Stomach (tissue), 9 donors: Measurements from ENCODE around the gene AMER3. TPM values are rescaled to one million over a fixed set of nuclear protein-coding genes. Genes with fewer than 3 reads are reported as not detected.
A peak's percentile ranks its signal among the peaks of the same experiment; 100 is the strongest.

Experiments used
- DNase-seq, 2 donors: peaks; one replicate each; pipeline versions ENCODE4 v3.0.0 to v3.0.0-alpha.2; 2013 to 2019
- H3K27ac ChIP-seq, 5 donors: fragments of 200-600 bp in 4 of 5; sonication (generic) in 4 of 5; one replicate each; pipeline ENCODE4 v1.5.1; 2013 to 2019; ENCODE audit warnings: mild to moderate bottlenecking in 1 of 5, moderate library complexity in 1 of 5
- H3K27me3 ChIP-seq, 3 donors: fragments of 200-600 bp; sonication (generic); one replicate each; pipeline ENCODE4 v1.5.1; 2017 to 2019; ENCODE audit warnings: mixed run types in 1 of 3
- H3K36me3 ChIP-seq, 4 donors: fragments of 200-600 bp; sonication (generic); 1 replicate in 3 of 4; 2 replicates in 1 of 4; pipeline ENCODE4 v1.5.1; 2016 to 2019
- H3K4me1 ChIP-seq, 4 donors: fragments of 200-600 bp; sonication (generic); one replicate each; pipeline ENCODE4 v1.5.1; 2016 to 2019
- H3K4me3 ChIP-seq, 4 donors: fragments of 200-600 bp; sonication (generic) in 3 of 4; one replicate each; pipeline ENCODE4 v1.5.1; 2016 to 2019; ENCODE audit warnings: mild to moderate bottlenecking in 1 of 4
- H3K9me3 ChIP-seq, 4 donors: fragments of 200-600 bp; sonication (generic); one replicate each; pipeline ENCODE4 v1.5.1; 2016 to 2019
- CTCF ChIP-seq, 7 experiments: fragments of 450-650 bp in 4 of 7; fragments of 200-600 bp in 3 of 7; sonication (generic) in 3 of 7; IDR thresholded peaks; one replicate each; pipeline ENCODE4 v1.5.1; 2016 to 2019; ENCODE audit warnings: antibody characterized with exemption in 7 of 7, control low read depth in 2 of 7, mild to moderate bottlenecking in 1 of 7
- EP300 ChIP-seq: sonication (generic); formaldehyde crosslinking; IDR thresholded peaks from one replicate; pipeline ENCODE4 v1.6.1; 2017; ENCODE audit warnings: antibody characterized with exemption
- POLR2A ChIP-seq, 4 donors: fragments of 450-650 bp; IDR thresholded peaks; one replicate each; pipeline ENCODE4 v1.6.1; 2016; ENCODE audit warnings: antibody characterized with exemption in 4 of 4, control low read depth in 2 of 4, mild to moderate bottlenecking in 1 of 4, moderate library complexity in 1 of 4
- POLR2AphosphoS5 ChIP-seq, 3 donors: sonication (generic); formaldehyde crosslinking; IDR thresholded peaks; one replicate each; pipeline ENCODE4 v1.6.1; 2016; ENCODE audit warnings: antibody characterized with exemption in 3 of 3
- WGBS, 5 donors: extraction: QIAGEN DNeasy Blood & Tissue Kit in 3 of 5; methylation state at CpG; one replicate each; pipeline versions ENCODE4 v1.1.5 to v1.1.7; 2013 to 2018; 5-methylcytosine and 5-hydroxymethylcytosine counted together
- intact Hi-C: fragments of 100-400 bp; cut with DNase I; formaldehyde crosslinking; loops from one replicate; pipeline ENCODE4 v1.15.1; 2023; ENCODE audit warnings: low total_unique reads
- polyA plus RNA-seq, 3 donors: library from polyadenylated mRNA; stranded (reverse); fragments of 200-250 nt; gene quantifications; one replicate each; pipeline ENCODE4 v1.2.3, GENCODE V29; 2013
- total RNA-seq, 5 donors: library from RNA; depleted of rRNA; stranded (reverse); fragments of >200 nt; gene quantifications; one replicate each; pipeline versions ENCODE4 v1.1.0 to v1.2.3, GENCODE V29; 2014 to 2016
- donor health status: healthy with polysubstance abuse.
- donor health status: Bipolar disorder and iron deficiency.
- donor health status: healthy.

Gene AMER3
- total and polyA plus RNA-seq, 8 donors, result 0.08 to 0.61 (median 0.50) TPM; not detected in 2

GRCh38 chr2:130790312-130790711 lies 35.0 kb downstream of the AMER3 start:
- H3K27ac ChIP-seq, result no peak overlapping the region
- peaks cover 0 to 10% (median 0%) of the 10 kb centered on the region in 4 donors for H3K4me1 ChIP-seq
- no peak overlapping the region for H3K4me3 ChIP-seq
- peaks cover 0 to 11% (median 0%) of the 10 kb centered on the region in 3 donors for H3K27me3 ChIP-seq
- H3K36me3 ChIP-seq, result no peaks in the 10 kb centered on the region
- TF ChIP-seq POLR2A (IDR thresholded peaks at IDR 0.05), result no peak
- H3K9me3 ChIP-seq, result no peaks in the 10 kb centered on the region
- 75 to 89% (median 78%) methylated on average over 2 of the region's 2 CpGs for WGBS, 5 donors
- intact Hi-C loops, result loop anchor here (10.0 kb wide), 1 partner anchor 84 kb away; no protein-coding TSS in a partner anchor
- DNase-seq, result no peak

- WGBS, 5 donors, result 71 to 86% (median 84%) methylated on average over 9 of the region's 9 CpGs
Observed at GRCh38 chr2:130790804-130791616, 35.7 kb downstream of the AMER3 start.

GRCh38 chr2:130791617-130791939 lies 36.2 kb downstream of the AMER3 start:
- 24 to 49% (median 28%) methylated on average over 3 to 4 of the region's 4 CpGs for WGBS, 5 donors
- peak in 1 of 2 donors; percentile 35 for DNase-seq
- intact Hi-C loops, result loop anchor here (10.0 kb wide), 1 partner anchor 83 kb away; no protein-coding TSS in a partner anchor

More at GRCh38 chr2:130790804-130791616, 35.7 kb downstream of the AMER3 start:
- H3K4me1 ChIP-seq, result peaks cover 0 to 10% (median 0%) of the 10 kb centered on the region in 4 donors
- H3K36me3 ChIP-seq, result no peaks in the 10 kb centered on the region
- intact Hi-C loops, result loop anchor here (10.0 kb wide), 1 partner anchor 84 kb away; no protein-coding TSS in a partner anchor
- no peak overlapping the region for H3K4me3 ChIP-seq
- peak overlapping the region in 1 of 5 donors; percentile 15 for H3K27ac ChIP-seq
- peaks cover 0 to 4% (median 0%) of the 10 kb centered on the region in 3 donors for H3K27me3 ChIP-seq
- no peak for TF ChIP-seq EP300
- no peak for TF ChIP-seq POLR2AphosphoS5 (IDR thresholded peaks at IDR 0.05)
- no peak for TF ChIP-seq CTCF (IDR thresholded peaks at IDR 0.05)
- TF ChIP-seq POLR2A (IDR thresholded peaks at IDR 0.05), result no peak
- no peak for DNase-seq
- H3K9me3 ChIP-seq, result no peaks in the 10 kb centered on the region

GRCh38 chr2:130795431-130795830 lies 40.1 kb downstream of the AMER3 start:
- Histone ChIP-seq H3K36me3 (no peaks in the 10 kb centered on the region), H3K27me3 (peaks cover 0 to 18% (median 0%) of the 10 kb centered on the region in 3 donors), H3K4me1 (peaks cover 10 to 30% (median 17%) of the 10 kb centered on the region in 4 donors), H3K9me3 (no peaks in the 10 kb centered on the region), H3K4me3 (no peak overlapping the region), H3K27ac (no peak overlapping the region)
- no peak for DNase-seq
- intact Hi-C loops, result loop anchor here (5.0 to 10.0 kb wide), 2 partner anchors 79 to 127 kb away; no protein-coding TSS in a partner anchor
- 48 to 75% (median 61%) methylated on average over 2 of the region's 2 CpGs for WGBS, 5 donors
- TF ChIP-seq CTCF (IDR thresholded peaks at IDR 0.05) (no peak), POLR2AphosphoS5 (IDR thresholded peaks at IDR 0.05) (no peak), POLR2A (IDR thresholded peaks at IDR 0.05) (no peak), EP300 (no peak)

More at GRCh38 chr2:130791617-130791939, 36.2 kb downstream of the AMER3 start:
- Histone ChIP-seq H3K36me3 (no peaks in the 10 kb centered on the region), H3K4me1 (peaks cover 0 to 10% (median 0%) of the 10 kb centered on the region in 4 donors), H3K9me3 (no peaks in the 10 kb centered on the region), H3K4me3 (no peak overlapping the region), H3K27me3 (peaks cover 0 to 3% (median 0%) of the 10 kb centered on the region in 3 donors), H3K27ac (no peak overlapping the region)
- TF ChIP-seq CTCF (IDR thresholded peaks at IDR 0.05) (no peak), POLR2AphosphoS5 (IDR thresholded peaks at IDR 0.05) (peak in 1 of 3 donors; percentile 37)
